ENCODE data around the gene MSL1.

The MSL1 gene

DNA sequence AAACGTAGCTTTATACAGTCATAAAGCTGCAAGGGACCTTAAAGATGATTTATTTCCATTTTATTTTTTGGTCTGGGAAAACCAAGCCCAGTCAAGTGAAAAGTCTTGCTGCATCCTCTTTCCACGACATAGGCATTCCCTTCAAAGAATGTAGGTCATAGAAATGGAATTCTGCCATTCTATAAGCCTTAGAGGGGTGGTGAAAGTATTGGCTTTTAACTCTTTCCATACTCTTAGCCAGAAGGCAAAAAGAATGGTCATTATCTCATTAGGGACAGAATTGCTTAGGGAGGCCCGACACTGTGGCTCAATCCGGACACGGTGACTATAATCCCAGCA is 7.9 kb upstream of the MSL1 start:
- Histone ChIP-seq H3K9me3 (ENCODE audit: low read length) (no peaks in the 10 kb centered on the region), H3K27me3 (ENCODE audit: insufficient read depth, low read length) (no peaks in the 10 kb centered on the region), H3F3A (ENCODE audit: insufficient read depth, low read length) (no peaks in the 10 kb centered on the region), H3K4me1 (ENCODE audit: insufficient read depth, low read length, severe bottlenecking) (peaks cover 30% of the 10 kb centered on the region), H4K20me1 (ENCODE audit: insufficient read depth, low read length) (no peaks in the 10 kb centered on the region), H3K4me3 (ENCODE audit: low read depth, low read length, poor library complexity, severe bottlenecking) (peak overlapping the region; percentile 51), H3K27ac (ENCODE audit: low read depth, low read length, poor library complexity, severe bottlenecking) (peak overlapping the region; percentile 14), H3K9ac (ENCODE audit: low read length) (peak overlapping the region; percentile 61), H2AFZ (ENCODE audit: low read length) (no peak overlapping the region), H3K4me2 (ENCODE audit: low read length) (peak overlapping the region; percentile 65), H3K79me2 (ENCODE audit: insufficient read depth, low read length) (no peaks in the 10 kb centered on the region), H3K36me3 (ENCODE audit: insufficient read depth, low read length) (no peaks in the 10 kb centered on the region), H3K9me2 (ENCODE audit: low read depth, low read length) (no peaks in the 10 kb centered on the region)
- no peak for TF ChIP-seq EZH2 (IDR thresholded peaks at IDR 0.05; ENCODE audit: borderline replicate concordance, low read length)
- TF ChIP-seq, protein P1, sequence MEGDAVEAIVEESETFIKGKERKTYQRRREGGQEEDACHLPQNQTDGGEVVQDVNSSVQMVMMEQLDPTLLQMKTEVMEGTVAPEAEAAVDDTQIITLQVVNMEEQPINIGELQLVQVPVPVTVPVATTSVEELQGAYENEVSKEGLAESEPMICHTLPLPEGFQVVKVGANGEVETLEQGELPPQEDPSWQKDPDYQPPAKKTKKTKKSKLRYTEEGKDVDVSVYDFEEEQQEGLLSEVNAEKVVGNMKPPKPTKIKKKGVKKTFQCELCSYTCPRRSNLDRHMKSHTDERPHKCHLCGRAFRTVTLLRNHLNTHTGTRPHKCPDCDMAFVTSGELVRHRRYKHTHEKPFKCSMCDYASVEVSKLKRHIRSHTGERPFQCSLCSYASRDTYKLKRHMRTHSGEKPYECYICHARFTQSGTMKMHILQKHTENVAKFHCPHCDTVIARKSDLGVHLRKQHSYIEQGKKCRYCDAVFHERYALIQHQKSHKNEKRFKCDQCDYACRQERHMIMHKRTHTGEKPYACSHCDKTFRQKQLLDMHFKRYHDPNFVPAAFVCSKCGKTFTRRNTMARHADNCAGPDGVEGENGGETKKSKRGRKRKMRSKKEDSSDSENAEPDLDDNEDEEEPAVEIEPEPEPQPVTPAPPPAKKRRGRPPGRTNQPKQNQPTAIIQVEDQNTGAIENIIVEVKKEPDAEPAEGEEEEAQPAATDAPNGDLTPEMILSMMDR (IDR thresholded peaks at IDR 0.05; ENCODE audit: low read length), result no peak

DNA sequence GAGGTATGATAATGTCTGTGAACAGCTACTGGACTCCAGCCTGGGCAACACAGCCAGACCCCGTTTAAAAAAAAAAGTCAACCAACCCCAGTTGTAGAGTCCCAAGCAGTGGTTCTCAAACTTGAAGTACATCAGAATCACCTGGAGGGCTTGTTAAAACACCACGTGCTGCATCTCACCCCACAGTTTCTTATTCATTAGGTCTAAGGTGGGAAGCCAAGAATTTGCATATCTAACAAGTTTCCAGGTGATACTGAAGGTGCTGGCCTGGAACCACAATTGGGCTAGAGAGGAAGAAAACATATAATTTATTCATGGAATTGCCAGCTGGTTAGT is 6.7 kb upstream of the MSL1 start:
- Histone ChIP-seq H3K27ac (ENCODE audit: low read depth, low read length, poor library complexity, severe bottlenecking) (no peak overlapping the region), H3F3A (ENCODE audit: insufficient read depth, low read length) (no peaks in the 10 kb centered on the region), H3K4me1 (ENCODE audit: insufficient read depth, low read length, severe bottlenecking) (peaks cover 29% of the 10 kb centered on the region), H4K20me1 (ENCODE audit: insufficient read depth, low read length) (no peaks in the 10 kb centered on the region), H3K27me3 (ENCODE audit: insufficient read depth, low read length) (no peaks in the 10 kb centered on the region), H2AFZ (ENCODE audit: low read length) (no peak overlapping the region), H3K9ac (ENCODE audit: low read length) (no peak overlapping the region), H3K9me3 (ENCODE audit: low read length) (no peaks in the 10 kb centered on the region), H3K36me3 (ENCODE audit: insufficient read depth, low read length) (no peaks in the 10 kb centered on the region), H3K4me3 (ENCODE audit: low read depth, low read length, poor library complexity, severe bottlenecking) (no peak overlapping the region), H3K9me2 (ENCODE audit: low read depth, low read length) (no peaks in the 10 kb centered on the region), H3K4me2 (ENCODE audit: low read length) (no peak overlapping the region), H3K79me2 (ENCODE audit: insufficient read depth, low read length) (no peaks in the 10 kb centered on the region)
- TF ChIP-seq, protein P1 (IDR thresholded peaks at IDR 0.05; ENCODE audit: low read length), result no peak
- no peak for TF ChIP-seq EZH2 (IDR thresholded peaks at IDR 0.05; ENCODE audit: borderline replicate concordance, low read length)

GRCh38 chr17:40122136-40122998 is 596 bp downstream of the MSL1 start:
- H3K27ac ChIP-seq (ENCODE audit: low read depth, low read length, poor library complexity, severe bottlenecking), result peak overlapping the region; percentile 48
- peaks cover 30% of the 10 kb centered on the region for H3K4me1 ChIP-seq (ENCODE audit: insufficient read depth, low read length, severe bottlenecking)

More at GRCh38 chr17:40122136-40122998, 596 bp downstream of the MSL1 start:
- Histone ChIP-seq H3K4me3 (ENCODE audit: low read depth, low read length, poor library complexity, severe bottlenecking) (peak overlapping the region; percentile 98), H3K9ac (ENCODE audit: low read length) (peak overlapping the region; percentile 97), H3K4me2 (ENCODE audit: low read length) (peak overlapping the region; percentile 92), H4K20me1 (ENCODE audit: insufficient read depth, low read length) (no peaks in the 10 kb centered on the region), H3K36me3 (ENCODE audit: insufficient read depth, low read length) (peaks cover 22% of the 10 kb centered on the region; the same call in 1 of the 2 replicates), H2AFZ (ENCODE audit: low read length) (no peak overlapping the region), H3K9me3 (ENCODE audit: low read length) (no peaks in the 10 kb centered on the region), H3K79me2 (ENCODE audit: insufficient read depth, low read length) (peaks cover 33% of the 10 kb centered on the region), H3F3A (ENCODE audit: insufficient read depth, low read length) (no peaks in the 10 kb centered on the region), H3K27me3 (ENCODE audit: insufficient read depth, low read length) (no peaks in the 10 kb centered on the region), H3K9me2 (ENCODE audit: low read depth, low read length) (no peaks in the 10 kb centered on the region)
- TF ChIP-seq, protein P1 (IDR thresholded peaks at IDR 0.05; ENCODE audit: low read length), result no peak
- TF ChIP-seq EZH2 (IDR thresholded peaks at IDR 0.05; ENCODE audit: borderline replicate concordance, low read length), result no peak
